Stomach (tissue), 4 donors: ENCODE results near the gene SYT15.

Experiments used
- POLR2A ChIP-seq, 4 donors: fragments of 450-650 bp; IDR thresholded peaks; one replicate each; pipeline ENCODE4 v1.6.1; 2016; ENCODE audit warnings: antibody characterized with exemption in 4 of 4, control low read depth in 2 of 4, mild to moderate bottlenecking in 1 of 4, moderate library complexity in 1 of 4
- POLR2AphosphoS5 ChIP-seq, 3 donors: sonication (generic); formaldehyde crosslinking; IDR thresholded peaks; one replicate each; pipeline ENCODE4 v1.6.1; 2016; ENCODE audit warnings: antibody characterized with exemption in 3 of 3
- TF ChIP-seq, protein P1 (sequence below), 7 experiments: fragments of 450-650 bp in 4 of 7; fragments of 200-600 bp in 3 of 7; sonication (generic) in 3 of 7; IDR thresholded peaks; one replicate each; pipeline ENCODE4 v1.5.1; 2016 to 2019; ENCODE audit warnings: antibody characterized with exemption in 7 of 7, control low read depth in 2 of 7, mild to moderate bottlenecking in 1 of 7

GRCh38 chr10:46560381-46560780 lies 18.5 kb upstream of the SYT15 start:
- TF ChIP-seq POLR2A (IDR thresholded peaks at IDR 0.05) (no peak), POLR2AphosphoS5 (IDR thresholded peaks at IDR 0.05) (no peak)
- TF ChIP-seq, protein P1, sequence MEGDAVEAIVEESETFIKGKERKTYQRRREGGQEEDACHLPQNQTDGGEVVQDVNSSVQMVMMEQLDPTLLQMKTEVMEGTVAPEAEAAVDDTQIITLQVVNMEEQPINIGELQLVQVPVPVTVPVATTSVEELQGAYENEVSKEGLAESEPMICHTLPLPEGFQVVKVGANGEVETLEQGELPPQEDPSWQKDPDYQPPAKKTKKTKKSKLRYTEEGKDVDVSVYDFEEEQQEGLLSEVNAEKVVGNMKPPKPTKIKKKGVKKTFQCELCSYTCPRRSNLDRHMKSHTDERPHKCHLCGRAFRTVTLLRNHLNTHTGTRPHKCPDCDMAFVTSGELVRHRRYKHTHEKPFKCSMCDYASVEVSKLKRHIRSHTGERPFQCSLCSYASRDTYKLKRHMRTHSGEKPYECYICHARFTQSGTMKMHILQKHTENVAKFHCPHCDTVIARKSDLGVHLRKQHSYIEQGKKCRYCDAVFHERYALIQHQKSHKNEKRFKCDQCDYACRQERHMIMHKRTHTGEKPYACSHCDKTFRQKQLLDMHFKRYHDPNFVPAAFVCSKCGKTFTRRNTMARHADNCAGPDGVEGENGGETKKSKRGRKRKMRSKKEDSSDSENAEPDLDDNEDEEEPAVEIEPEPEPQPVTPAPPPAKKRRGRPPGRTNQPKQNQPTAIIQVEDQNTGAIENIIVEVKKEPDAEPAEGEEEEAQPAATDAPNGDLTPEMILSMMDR (IDR thresholded peaks at IDR 0.05), result no peak
